ENCODE results near the gene ADD1.

- no peak for TF ChIP-seq CTCF (IDR thresholded peaks at IDR 0.05; ENCODE audit: low read depth, low read length, missing input control)
- no peak for TF ChIP-seq REST (IDR thresholded peaks at IDR 0.05)
- no peak for TF ChIP-seq TAF1 (conservative IDR thresholded peaks at IDR 0.05)
- TF ChIP-seq YY1 (IDR thresholded peaks at IDR 0.05), result no peak
- no peak for TF ChIP-seq GABPA (IDR thresholded peaks at IDR 0.05 in 1 of 2, conservative IDR thresholded peaks at IDR 0.05 in 1 of 2)
- TF ChIP-seq ATF3 (IDR thresholded peaks at IDR 0.05), result no peak
- no peak for TF ChIP-seq RAD21 (IDR thresholded peaks at IDR 0.05)
- TF ChIP-seq FOXA1 (IDR thresholded peaks at IDR 0.05), result no peak
- TF ChIP-seq JUND (IDR thresholded peaks at IDR 0.05), result no peak
Observed at GRCh38 chr4:2863649-2864048, 20.0 kb downstream of the ADD1 start.
